Stimulated activated CD4-positive, alpha-beta T cell treated with anti-CD3 and anti-CD28 coated beads, Interleukin-4, amount 100 ng/mL, for 4 hours (primary cell): ENCODE measurements around the gene THADA.
"Not testable (repeated sequence)": the region's sequence is repeated elsewhere in the genome, so short reads cannot be mapped to it uniquely, and the experiment has no call there.

ENCODE experiments used
- DNase-seq, 2 experiments: peaks; one replicate each; pipeline ENCODE4 v3.0.0-alpha.2; 2020

THADA gene

DNA sequence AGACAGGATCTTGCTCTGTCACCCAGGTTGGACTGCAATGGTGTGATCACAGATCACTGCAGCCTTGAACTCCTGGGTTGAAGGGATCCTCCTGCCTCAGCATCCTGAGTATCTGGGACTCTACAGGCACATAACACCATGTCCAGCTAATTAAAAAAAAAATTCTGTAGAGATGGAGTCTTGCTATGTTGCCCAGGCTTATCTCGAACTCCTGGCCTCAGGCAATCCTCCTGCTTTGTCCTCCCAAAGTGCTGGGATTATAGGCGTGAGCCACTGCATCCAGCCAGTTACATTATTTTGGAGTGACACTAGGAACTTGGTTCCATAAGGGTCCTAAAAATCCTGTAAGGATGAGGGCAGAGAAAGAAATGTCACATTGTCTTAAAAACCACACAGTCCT, 280.4 kb downstream of the THADA start:
- no peak for DNase-seq

GRCh38 chr2:43314299-43314927, 281.4 kb downstream of the THADA start:
- no peak for DNase-seq

GRCh38 chr2:43313642-43314017, 282.2 kb downstream of the THADA start:
- DNase-seq = no peak

- DNase-seq = no peak
Observed at GRCh38 chr2:43312755-43313641, 282.8 kb downstream of the THADA start.

GRCh38 chr2:43311276-43311675, 284.6 kb downstream of the THADA start:
- DNase-seq = no peak

DNA sequence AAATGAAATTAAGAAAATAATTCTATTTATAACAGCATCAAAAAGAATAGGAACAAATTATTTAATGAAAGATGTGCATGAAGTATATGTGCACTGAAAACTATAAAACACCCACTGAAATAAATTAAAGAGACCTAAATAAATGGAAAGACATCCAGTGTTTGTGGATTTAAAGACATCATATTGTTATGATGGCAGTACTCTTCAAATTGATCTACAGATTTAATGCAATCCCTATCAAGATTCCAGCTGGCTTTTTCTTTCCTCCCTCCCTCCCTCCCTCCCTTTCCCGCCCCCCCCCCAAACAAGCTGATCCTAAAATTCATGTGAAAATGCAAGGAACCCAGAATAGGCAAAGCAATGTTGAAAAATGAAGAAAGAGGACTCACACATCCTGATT, 285.9 kb downstream of the THADA start:
- DNase-seq = no peak

GRCh38 chr2:43307973-43308372, 287.9 kb downstream of the THADA start:
- DNase-seq = no peak

DNA sequence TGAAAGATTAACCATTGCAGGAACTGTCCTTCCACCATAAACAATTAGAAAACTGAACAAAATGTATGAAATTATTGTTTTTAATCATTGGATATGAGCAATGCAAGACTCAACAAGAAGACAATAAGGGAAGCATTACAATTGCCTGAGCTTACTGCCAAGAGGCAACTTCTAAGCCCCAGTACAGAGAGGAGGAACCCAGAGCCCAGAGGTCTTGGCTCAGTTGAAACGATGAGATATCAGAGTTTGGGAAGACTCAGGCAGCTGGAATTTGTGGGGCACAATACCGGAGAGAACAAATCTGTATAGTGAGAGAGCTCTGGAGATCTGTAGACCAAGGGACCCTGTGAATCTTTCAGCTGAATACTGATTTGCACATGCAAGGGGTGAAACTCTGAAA, 288.8 kb downstream of the THADA start:
- DNase-seq = no peak

GRCh38 chr2:43306197-43306596, 289.6 kb downstream of the THADA start:
- no peak for DNase-seq

GRCh38 chr2:43305517-43305916, 290.3 kb downstream of the THADA start:
- DNase-seq = no peak

DNA sequence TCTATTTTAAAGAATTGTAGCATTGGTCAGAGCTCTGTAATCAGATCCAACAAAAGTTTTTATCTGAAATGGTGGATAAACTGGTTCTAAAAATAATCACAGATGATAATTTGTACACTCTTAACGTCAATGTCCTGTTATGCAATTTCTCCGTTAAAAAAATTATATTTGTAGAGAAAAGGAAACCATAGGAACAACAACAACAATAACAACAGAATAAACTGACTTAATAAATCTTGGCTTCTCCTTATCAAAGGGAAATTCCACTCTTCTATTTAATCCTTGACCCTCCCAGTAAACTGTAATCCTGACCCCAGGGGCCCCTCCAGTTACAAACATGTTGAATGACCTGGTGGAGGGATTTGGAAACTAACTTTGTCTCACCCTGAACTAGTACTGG, 290.8 kb downstream of the THADA start:
- DNase-seq = no peak

- DNase-seq = no peak
Observed at GRCh38 chr2:43303889-43304288, 291.9 kb downstream of the THADA start.

DNA sequence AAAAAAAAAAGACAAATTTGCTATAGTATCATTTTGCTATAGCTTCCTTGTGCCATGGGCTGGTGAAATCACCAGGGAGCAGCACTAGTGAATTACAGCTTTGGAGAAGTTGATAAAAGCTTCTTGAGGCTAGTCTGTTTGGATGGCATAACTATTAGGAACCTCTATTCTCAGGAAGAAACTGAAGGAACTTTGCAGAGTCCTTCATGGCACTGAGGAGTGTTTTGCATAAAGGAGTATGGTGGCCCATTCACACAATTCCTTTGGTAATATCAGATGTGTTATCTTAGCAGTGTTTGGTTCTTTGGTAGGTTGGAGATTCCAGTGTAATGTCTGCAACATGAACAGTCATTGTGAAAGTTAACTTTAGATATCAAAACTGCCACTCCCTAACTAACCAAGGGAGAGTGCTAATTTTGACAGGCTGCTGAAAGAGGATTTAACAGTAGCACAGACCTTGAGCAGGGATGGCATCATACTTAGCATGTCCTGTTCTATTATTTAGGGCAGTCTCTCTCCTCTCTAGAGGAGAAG, 292.8 kb downstream of the THADA start:
- DNase-seq = no peak

- no peak for DNase-seq
Observed at GRCh38 chr2:43302182-43302960, 293.5 kb downstream of the THADA start.

- no peak for DNase-seq
Observed at GRCh38 chr2:43300781-43301583, 294.9 kb downstream of the THADA start.

DNA sequence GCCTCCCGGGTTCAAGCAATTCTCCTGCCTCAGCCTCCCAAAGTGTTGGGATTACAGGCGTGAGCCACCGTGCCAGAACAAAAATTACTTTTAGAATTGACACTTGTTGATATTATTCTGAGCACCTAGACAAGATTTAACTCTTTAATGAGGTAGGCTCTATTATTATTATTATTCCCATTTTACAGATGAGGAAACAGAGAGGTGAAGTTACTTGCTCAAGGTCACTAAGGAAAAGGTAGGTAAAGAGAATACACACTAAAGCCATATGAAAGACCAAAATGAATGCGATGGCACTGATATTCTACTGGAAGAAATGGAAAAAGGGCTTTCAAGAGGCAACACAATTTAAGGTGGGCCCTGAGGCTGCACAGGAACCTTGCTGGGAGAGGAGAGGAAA, 295.6 kb downstream of the THADA start:
- no peak for DNase-seq

DNA sequence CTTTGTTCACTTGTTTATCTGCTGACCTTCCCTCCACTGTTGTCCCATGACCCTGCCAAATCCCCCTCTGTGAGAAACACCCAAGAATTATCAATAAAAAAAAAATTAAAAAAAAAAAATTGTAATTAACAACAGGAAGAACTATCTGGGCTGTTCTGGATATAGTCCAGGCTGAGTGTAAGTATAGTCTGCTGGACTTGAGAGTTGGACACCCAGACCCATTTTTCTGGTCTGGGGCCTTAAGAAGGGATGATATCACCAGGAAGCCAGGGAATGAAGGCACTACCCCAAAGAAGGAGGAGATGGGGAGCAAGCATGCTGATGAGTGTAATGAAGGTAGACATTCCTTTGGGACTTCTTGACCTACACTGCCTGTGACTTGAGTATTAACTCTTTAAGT, 297.3 kb downstream of the THADA start:
- DNase-seq = no peak

DNA sequence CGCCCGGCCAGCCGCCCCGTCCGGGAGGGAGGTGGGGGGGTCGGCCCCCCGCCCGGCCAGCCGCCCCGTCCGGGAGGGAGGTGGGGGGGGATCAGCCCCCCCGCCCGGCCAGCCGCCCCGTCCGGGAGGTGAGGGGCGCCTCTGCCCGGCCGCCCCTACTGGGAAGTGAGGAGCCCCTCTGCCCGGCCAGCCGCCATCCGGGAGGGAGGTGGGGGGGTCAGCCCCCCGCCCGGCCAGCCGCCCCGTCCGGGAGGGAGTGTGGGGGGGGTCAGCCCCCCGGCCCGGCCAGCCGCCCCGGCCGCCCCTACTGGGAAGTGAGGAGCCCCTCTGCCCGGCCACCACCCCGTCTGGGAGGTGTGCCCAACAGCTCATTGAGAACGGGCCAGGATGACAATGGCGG, 298.1 kb downstream of the THADA start:
- not testable (repeated sequence) for DNase-seq

DNA sequence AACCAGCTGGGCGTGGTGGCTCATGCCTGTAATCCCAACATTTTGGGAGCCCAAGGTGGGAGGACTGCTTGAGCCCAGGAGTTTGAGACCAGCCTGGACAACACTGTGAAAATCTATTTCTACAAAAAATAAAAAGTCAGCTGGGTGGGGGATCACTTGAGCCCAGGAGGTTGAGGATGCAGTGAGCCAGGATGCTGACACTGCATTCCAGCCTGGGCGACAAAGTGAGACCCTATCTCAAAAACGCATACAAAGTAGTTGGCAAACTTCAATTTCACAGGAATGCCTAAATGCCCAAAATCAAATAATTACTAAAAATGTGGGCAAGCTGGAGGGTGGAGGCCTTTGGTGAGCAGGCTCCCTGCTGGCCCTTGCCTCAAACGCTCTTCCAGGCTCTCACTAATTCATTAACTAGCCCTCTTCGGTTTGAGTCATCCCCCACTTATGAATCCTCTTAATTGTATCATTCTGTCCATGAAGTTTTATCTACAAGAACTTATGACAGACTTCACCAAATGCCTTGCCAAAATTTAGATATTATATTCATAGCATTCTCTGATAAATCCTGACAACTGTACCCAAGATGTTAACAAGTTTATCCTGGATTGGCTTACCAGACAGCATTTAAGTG, 300.8 kb downstream of the THADA start:
- no peak for DNase-seq

DNA sequence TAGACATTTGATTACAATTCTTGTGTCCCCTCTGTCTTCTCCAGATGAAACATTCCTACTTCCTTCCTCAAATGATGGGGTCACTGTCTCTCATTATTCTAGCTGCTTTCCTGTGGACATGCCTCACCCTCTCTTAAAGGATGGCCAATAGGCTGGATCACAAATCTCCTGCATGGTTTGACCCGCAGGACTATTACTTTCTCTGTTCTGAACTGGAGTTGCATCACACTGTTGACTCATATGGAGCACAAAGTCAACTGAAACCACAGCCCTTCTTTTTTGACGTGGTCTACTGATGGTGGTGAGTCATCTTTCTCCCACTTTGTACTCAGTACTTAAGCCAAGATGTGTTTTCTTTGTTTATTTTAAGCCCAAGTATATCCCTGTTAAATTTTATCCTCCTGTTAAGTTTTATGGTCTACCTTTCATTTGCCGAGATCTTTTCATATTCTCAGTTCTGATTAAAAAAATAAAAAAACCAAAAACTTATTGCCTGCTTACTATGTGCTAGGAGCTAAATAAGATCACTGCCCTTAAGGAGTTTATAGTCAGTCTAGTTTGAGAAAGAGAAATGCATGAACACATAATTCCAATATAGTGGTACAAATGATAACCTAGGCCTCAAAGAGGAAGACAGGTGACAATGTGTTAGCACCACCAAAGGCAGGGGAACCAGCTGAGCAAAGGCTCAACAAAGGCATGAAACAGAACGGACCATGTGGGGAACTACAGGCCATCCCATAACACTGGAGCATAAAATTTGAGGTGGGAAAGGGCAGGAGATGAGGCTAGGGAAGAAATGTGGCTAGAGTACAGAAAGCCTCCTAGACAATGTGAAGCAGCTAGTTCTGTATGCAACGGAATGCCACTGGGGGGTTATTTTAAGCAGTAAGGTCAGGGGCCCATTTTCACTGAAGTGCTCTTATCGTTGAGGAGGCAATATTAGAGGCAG, 301.8 kb downstream of the THADA start:
- peak in 1 of 2 experiments; percentile 46 for DNase-seq
